MM.1S (cell line): ENCODE measurements around the gene TMEM150B.
A peak's percentile ranks its signal among the peaks of the same experiment; 100 is the strongest.

Experiments used
- DNase-seq: peaks from one replicate; pipeline ENCODE4 v3.0.0-alpha.2; 2015
- H2AFZ ChIP-seq: fragments of 300-600 bp; sonication (generic); 2 replicates; pipeline ENCODE4 v1.6.0; 2016; ENCODE audit warnings: antibody characterized with exemption, low read length
- H3F3A ChIP-seq: fragments of 300-600 bp; sonication (generic); 2 replicates; pipeline ENCODE4 v1.6.1; 2016; ENCODE audit warnings: mild to moderate bottlenecking, antibody characterized with exemption, low read length, moderate library complexity, mixed read lengths; ENCODE audit not compliant: insufficient read depth
- H3K27ac ChIP-seq: fragments of 300-600 bp; sonication (generic); 2 replicates; pipeline ENCODE4 v1.5.1; 2016; ENCODE audit warnings: mild to moderate bottlenecking, low read length
- H3K27me3 ChIP-seq: fragments of 300-600 bp; sonication (generic); replicated peaks from 2 replicates; pipeline ENCODE4 v1.6.0; 2016; ENCODE audit warnings: low read length; ENCODE audit not compliant: insufficient read depth
- H3K36me3 ChIP-seq: fragments of 300-600 bp; sonication (generic); replicated peaks from 2 replicates; pipeline ENCODE4 v1.6.1; 2016; ENCODE audit warnings: mild to moderate bottlenecking, low read length, mixed read lengths; ENCODE audit not compliant: insufficient read depth
- H3K4me1 ChIP-seq: fragments of 300-600 bp; sonication (generic); 2 replicates; pipeline ENCODE4 v1.6.1; 2016; ENCODE audit warnings: low read length, mixed read lengths
- H3K4me2 ChIP-seq: fragments of 300-600 bp; sonication (generic); 2 replicates; pipeline ENCODE4 v1.6.0; 2016; ENCODE audit warnings: low read depth, low read length
- H3K4me3 ChIP-seq: fragments of 300-600 bp; sonication (generic); 2 replicates; pipeline ENCODE4 v1.5.1; 2016; ENCODE audit warnings: low read length, mixed read lengths
- H3K79me2 ChIP-seq: fragments of 300-600 bp; sonication (generic); 2 replicates; pipeline ENCODE4 v1.6.1; 2016; ENCODE audit warnings: mixed run types, low read length, mixed read lengths
- H3K9ac ChIP-seq: fragments of 300-600 bp; sonication (generic); 2 replicates; pipeline ENCODE4 v1.6.1; 2016; ENCODE audit warnings: low read length, mixed read lengths
- H3K9me2 ChIP-seq: fragments of 300-600 bp; sonication (generic); replicated peaks from 2 replicates; pipeline ENCODE4 v1.6.1; 2016; ENCODE audit warnings: mild to moderate bottlenecking, low read length, mixed read lengths; ENCODE audit not compliant: insufficient read depth
- H3K9me3 ChIP-seq: fragments of 300-600 bp; sonication (generic); replicated peaks from 2 replicates; pipeline ENCODE4 v1.6.1; 2016; ENCODE audit warnings: mild to moderate bottlenecking, low read length, mixed read lengths; ENCODE audit not compliant: insufficient read depth
- H4K20me1 ChIP-seq: fragments of 300-600 bp; sonication (generic); 2 replicates; pipeline ENCODE4 v1.6.1; 2016; ENCODE audit warnings: mild to moderate bottlenecking, low read length, moderate library complexity, mixed read lengths; ENCODE audit not compliant: insufficient read depth
- EZH2 ChIP-seq: fragments of 300-600 bp; sonication (generic); optimal IDR thresholded peaks from 2 replicates; pipeline ENCODE3; 2017; ENCODE audit warnings: low read depth, mild to moderate bottlenecking, antibody characterized with exemption, low read length, mixed read lengths
- EZH2phosphoT487 ChIP-seq: fragments of 300-600 bp; sonication (generic); IDR thresholded peaks from 2 replicates; pipeline ENCODE4 v1.6.1; 2018; ENCODE audit warnings: antibody characterized with exemption, low read length
- TF ChIP-seq, protein P1 (sequence below): fragments of 300-600 bp; sonication (generic); IDR thresholded peaks from 2 replicates; pipeline ENCODE4 v1.5.1; 2016; ENCODE audit warnings: antibody characterized with exemption, low read length, mixed read lengths

The TMEM150B gene

DNA sequence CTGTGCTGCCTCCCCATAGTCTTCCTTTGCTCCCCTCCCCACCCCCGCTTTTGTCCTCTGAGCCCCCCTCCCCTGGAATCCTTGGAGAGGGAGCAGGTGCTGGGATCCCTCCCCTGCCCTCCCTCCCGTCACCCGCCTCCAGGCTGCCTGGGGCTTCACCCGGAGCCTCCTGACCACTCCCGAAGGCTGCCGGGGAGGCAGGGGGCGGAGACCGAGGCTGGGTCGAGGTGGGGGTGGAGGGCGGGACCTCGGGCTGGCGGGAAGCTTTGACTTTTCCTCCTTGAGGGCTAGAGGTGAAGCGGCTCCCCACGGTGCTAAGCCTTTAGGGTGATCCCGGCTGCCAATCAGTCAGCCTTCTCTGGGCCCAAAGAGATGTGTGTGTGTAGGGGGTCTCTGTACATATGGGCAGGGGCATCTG is 16.0 kb upstream of the TMEM150B start:
- Histone ChIP-seq H4K20me1 (no peaks in the 10 kb centered on the region), H3K36me3 (no peaks in the 10 kb centered on the region; the same call in 1 of the 2 replicates), H3K9me2 (no peaks in the 10 kb centered on the region), H3K4me3 (peak overlapping the region; percentile 95), H3K79me2 (peaks cover 24% of the 10 kb centered on the region), H3K27ac (peak overlapping the region; percentile 83), H3K9me3 (no peaks in the 10 kb centered on the region), H3K9ac (peak overlapping the region; percentile 99), H2AFZ (no peak overlapping the region), H3F3A (peaks cover 8% of the 10 kb centered on the region; the same call in 1 of the 2 replicates), H3K4me1 (peaks cover 5% of the 10 kb centered on the region; the same call in 1 of the 2 replicates), H3K4me2 (peak overlapping the region; percentile 99), H3K27me3 (peaks cover 10% of the 10 kb centered on the region)
- TF ChIP-seq EZH2 = no peak
- DNase-seq = peak; percentile 67

DNA sequence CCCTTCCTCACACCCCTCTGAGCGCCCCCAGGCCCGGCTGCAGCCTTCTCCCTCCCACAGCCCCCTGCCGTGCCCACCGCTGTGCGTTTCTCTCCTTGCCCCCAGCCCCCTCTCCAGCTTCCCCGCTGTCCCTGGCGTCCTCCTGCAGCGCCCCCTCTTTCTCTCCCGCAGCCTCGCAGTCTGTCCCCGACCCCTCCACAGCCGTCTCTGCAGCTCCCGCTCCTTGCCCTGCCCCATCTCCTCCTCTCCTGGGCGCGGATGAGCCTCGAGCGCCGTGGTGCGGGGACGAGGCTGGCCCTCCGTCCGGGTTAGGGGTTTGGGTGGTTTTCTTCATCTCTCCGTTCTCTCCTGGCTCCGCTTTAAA is 15.6 kb upstream of the TMEM150B start:
- H3K9me3 ChIP-seq = no peaks in the 10 kb centered on the region
- no peaks in the 10 kb centered on the region for H3K9me2 ChIP-seq
- H3F3A ChIP-seq = peaks cover 8% of the 10 kb centered on the region; the same call in 1 of the 2 replicates
- H4K20me1 ChIP-seq = no peaks in the 10 kb centered on the region
- H3K27me3 ChIP-seq = peaks cover 10% of the 10 kb centered on the region
- no peak overlapping the region for H2AFZ ChIP-seq
- TF ChIP-seq EZH2 = no peak
- TF ChIP-seq, protein P1, sequence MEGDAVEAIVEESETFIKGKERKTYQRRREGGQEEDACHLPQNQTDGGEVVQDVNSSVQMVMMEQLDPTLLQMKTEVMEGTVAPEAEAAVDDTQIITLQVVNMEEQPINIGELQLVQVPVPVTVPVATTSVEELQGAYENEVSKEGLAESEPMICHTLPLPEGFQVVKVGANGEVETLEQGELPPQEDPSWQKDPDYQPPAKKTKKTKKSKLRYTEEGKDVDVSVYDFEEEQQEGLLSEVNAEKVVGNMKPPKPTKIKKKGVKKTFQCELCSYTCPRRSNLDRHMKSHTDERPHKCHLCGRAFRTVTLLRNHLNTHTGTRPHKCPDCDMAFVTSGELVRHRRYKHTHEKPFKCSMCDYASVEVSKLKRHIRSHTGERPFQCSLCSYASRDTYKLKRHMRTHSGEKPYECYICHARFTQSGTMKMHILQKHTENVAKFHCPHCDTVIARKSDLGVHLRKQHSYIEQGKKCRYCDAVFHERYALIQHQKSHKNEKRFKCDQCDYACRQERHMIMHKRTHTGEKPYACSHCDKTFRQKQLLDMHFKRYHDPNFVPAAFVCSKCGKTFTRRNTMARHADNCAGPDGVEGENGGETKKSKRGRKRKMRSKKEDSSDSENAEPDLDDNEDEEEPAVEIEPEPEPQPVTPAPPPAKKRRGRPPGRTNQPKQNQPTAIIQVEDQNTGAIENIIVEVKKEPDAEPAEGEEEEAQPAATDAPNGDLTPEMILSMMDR = peak; percentile 49
- TF ChIP-seq EZH2phosphoT487 = no peak
- peak overlapping the region; percentile 99 for H3K4me2 ChIP-seq
- peak overlapping the region; percentile 83 for H3K27ac ChIP-seq
- H3K79me2 ChIP-seq = peaks cover 24% of the 10 kb centered on the region
- peak overlapping the region; percentile 99 for H3K9ac ChIP-seq
- H3K36me3 ChIP-seq = no peaks in the 10 kb centered on the region; the same call in 1 of the 2 replicates
- H3K4me1 ChIP-seq = peaks cover 5% of the 10 kb centered on the region; the same call in 1 of the 2 replicates
- peak; percentile 25 for DNase-seq
- H3K4me3 ChIP-seq = peak overlapping the region; percentile 95

DNA sequence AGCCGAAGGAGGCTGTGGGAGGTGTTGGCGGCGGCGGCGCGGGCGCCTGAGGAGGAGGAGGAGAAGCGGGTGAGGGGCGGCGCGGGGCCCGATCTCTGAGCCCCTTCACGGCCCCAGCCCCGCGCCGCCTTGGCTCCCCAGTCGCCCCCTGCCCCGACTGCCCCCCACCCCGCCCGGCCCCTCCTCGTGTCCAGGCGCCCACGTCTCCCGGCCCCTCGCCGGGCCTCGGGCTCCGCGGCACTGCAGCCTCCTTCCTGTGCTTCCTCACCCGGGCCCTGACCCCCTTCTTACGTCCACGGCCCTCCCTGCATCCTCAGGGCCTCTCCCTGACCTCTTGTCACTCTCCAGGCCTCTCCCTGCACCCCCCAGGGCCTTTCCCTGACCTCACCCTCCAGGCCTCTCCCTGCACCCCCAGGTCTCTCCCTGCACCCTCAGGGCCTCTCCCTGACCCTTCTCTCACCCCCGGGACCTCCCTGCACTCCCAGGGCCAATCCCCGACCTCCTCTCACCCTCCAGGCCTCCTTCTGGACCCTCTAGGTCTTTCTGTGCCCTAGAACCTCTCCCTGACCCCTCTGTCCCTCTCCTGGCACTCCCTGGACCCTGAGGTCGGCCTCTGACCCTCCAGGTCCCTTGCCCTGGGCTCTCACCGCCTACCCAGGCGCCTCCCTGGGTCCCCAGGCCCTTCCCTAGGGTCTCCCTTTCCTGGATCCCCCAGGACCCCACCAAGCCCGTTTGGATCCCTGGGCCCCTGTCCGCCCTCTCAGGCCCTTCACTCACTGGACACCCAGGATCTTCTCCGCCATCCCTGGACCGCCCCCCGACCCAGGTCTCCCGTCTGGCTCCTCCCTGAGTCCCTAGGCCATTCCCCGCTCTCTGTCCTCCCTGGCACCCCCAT is 15.0 kb upstream of the TMEM150B start:
- peak overlapping the region; percentile 99 for H3K4me2 ChIP-seq
- H4K20me1 ChIP-seq = no peaks in the 10 kb centered on the region
- no peaks in the 10 kb centered on the region for H3K9me3 ChIP-seq
- peaks cover 5% of the 10 kb centered on the region; the same call in 1 of the 2 replicates for H3K4me1 ChIP-seq
- H3K36me3 ChIP-seq = no peaks in the 10 kb centered on the region; the same call in 1 of the 2 replicates
- peaks cover 24% of the 10 kb centered on the region for H3K79me2 ChIP-seq
- peak overlapping the region; percentile 99 for H3K9ac ChIP-seq
- DNase-seq = peak; percentile 19
- H3K27ac ChIP-seq = peak overlapping the region; percentile 83
- H3K4me3 ChIP-seq = peak overlapping the region; percentile 95
- H3F3A ChIP-seq = peaks cover 8% of the 10 kb centered on the region; the same call in 1 of the 2 replicates
- no peak overlapping the region for H2AFZ ChIP-seq
- H3K9me2 ChIP-seq = no peaks in the 10 kb centered on the region
- TF ChIP-seq, protein P1 = no peak
- TF ChIP-seq EZH2phosphoT487 (no peak), EZH2 (no peak)
- H3K27me3 ChIP-seq = peaks cover 10% of the 10 kb centered on the region
